Astrocyte of the spinal cord (primary cell): ENCODE results near the gene NOL4L.

ENCODE experiments used
- DNase-seq: peaks from one replicate; pipeline ENCODE4 v3.0.0; 2011; ENCODE audit warnings: low read depth, low spot score
- H3K4me3 ChIP-seq: 2 replicates; pipeline ENCODE4 v1.5.1; 2011; ENCODE audit warnings: low read depth, mild to moderate bottlenecking, low read length, moderate library complexity
- in situ Hi-C: cut with HindIII; loops from 2 replicates; pipeline ENCODE4 v1.10.0; 2017; ENCODE audit warnings: low sequenced_read_pairs
- TF ChIP-seq, protein P1 (sequence below): IDR thresholded peaks from 2 replicates; pipeline ENCODE4 v1.5.1; 2012; ENCODE audit warnings: low read depth, mild to moderate bottlenecking, low read length, inconsistent platforms

The NOL4L gene

DNA sequence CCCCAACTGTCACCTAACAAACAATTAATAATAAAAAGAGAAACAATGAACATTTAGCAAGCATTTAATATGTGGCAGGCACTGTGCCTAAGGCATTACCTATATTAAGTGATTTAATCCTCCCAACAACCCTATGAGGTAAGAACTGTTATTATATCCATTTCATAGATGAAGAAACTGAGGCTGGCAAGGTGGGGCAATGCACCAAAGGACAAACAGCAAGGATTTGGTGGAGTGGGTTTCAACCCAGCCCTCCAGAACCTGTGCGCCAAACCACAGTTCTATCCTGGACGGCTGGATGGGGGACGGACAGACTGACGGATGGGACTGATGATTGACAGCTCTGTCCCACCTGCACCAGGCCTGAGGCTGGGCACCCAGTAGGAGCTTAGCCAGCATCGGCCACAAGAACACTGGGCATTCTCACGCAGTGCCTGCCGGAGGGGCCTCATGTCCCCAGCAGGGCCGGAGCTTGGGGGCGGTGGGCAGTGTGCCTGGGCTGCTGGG is 24.6 kb downstream of the NOL4L start:
- in situ Hi-C loops: no loop called here
- H3K4me3 ChIP-seq: no peak overlapping the region
- TF ChIP-seq, protein P1, sequence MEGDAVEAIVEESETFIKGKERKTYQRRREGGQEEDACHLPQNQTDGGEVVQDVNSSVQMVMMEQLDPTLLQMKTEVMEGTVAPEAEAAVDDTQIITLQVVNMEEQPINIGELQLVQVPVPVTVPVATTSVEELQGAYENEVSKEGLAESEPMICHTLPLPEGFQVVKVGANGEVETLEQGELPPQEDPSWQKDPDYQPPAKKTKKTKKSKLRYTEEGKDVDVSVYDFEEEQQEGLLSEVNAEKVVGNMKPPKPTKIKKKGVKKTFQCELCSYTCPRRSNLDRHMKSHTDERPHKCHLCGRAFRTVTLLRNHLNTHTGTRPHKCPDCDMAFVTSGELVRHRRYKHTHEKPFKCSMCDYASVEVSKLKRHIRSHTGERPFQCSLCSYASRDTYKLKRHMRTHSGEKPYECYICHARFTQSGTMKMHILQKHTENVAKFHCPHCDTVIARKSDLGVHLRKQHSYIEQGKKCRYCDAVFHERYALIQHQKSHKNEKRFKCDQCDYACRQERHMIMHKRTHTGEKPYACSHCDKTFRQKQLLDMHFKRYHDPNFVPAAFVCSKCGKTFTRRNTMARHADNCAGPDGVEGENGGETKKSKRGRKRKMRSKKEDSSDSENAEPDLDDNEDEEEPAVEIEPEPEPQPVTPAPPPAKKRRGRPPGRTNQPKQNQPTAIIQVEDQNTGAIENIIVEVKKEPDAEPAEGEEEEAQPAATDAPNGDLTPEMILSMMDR: no peak
- no peak for DNase-seq

DNA sequence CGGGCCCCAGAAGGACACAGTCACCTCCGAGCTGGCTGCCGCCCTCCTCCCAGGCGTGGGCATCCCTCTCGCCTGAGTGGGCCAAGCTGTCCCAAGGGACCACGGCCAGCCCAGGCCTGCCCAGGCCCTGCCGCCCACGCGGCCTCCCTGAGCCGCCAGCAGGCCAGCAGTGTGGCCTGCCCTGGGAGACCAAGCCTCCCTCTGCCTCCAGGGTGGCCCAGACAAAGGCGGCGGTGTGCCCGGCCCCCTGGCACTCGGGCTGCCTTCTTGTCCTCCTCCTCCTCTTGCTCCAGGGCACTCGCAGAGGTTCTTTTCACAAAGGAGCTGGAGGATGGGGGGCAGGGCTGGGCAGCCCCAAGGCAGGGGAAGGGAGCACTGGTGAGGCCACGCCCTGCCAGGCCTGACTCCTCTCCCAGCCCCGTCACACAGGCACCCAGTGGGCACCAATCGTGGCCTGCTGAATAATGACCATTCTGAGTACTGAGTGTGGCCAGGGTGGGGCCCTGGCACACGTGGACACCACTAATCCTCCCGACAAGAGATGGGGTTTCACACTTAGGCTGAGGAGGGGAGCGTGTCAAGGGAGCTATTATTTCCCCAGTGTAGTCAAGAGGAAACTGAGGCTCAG is 25.3 kb downstream of the NOL4L start:
- TF ChIP-seq, protein P1: no peak
- H3K4me3 ChIP-seq: no peak overlapping the region
- DNase-seq: no peak
- in situ Hi-C loops: no loop called here

DNA sequence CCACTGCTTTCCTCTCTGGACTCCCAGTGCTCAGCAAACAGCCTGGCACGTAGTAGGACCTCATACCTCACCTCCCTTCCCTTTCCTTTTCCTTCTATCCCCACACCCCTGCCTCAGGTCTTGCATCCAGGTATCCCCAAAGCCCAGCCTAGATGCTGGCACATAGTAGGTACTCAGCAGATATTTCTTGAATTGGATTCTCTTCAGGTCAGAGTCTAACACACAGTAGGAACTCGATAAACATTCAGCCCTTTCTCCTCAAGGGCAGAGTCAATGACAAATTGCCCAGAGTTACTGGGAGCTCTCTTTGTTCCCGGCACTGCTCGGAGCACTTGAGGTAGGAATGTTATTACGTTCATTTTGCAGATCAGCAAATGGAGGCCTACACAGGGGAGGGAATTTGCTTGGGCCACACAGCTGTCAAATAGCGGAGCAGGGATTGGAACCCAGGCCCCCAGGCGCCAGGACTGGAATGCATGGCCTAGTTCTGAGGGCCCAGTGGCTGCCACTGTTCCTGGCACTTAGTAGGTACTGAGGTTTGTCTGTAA is 25.9 kb downstream of the NOL4L start:
- TF ChIP-seq, protein P1: no peak
- no peak overlapping the region for H3K4me3 ChIP-seq
- DNase-seq: no peak
- in situ Hi-C loops: no loop called here

DNA sequence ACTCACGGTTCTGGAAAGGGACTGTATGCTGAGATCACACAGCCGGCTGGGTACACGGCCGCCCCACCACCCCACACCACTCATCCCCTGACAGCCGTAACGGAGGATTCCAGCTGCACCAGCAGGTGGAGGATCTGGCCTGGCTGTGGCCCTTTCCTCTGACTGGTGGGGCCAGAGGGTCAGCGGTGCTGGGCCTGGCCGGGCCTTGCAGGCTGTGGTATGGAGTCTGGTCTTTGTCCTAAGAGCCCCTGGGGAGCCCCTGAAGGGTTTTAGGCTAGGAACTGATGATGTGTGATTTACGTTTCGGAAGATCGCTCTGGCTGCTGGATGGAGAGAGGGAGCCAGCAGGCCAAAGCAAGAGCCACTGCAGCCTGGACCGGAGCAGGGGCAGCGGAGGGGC is 26.6 kb downstream of the NOL4L start:
- in situ Hi-C loops: no loop called here
- no peak overlapping the region for H3K4me3 ChIP-seq
- TF ChIP-seq, protein P1: no peak
- DNase-seq: no peak

DNA sequence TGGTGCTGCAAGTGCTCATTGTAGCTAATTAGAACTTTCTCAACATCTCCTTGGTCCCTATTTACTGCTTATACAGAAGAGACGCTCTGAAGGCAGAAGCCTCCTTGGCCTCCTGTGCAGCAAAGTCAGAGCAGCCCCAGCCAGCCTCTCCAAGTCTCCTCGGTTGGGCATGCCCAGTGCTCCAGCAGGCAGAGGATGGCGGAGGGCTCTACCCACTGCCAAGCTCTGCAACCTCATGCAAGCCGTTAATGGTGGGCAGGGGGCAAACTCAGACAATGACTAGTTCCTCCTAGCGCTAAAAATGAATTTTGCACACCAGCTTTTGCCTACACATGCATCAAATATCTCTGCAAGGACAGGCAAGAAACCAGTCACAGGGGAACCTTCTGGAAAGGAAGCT is 27.8 kb downstream of the NOL4L start:
- TF ChIP-seq, protein P1: no peak
- no peak overlapping the region for H3K4me3 ChIP-seq
- in situ Hi-C loops: no loop called here

DNA sequence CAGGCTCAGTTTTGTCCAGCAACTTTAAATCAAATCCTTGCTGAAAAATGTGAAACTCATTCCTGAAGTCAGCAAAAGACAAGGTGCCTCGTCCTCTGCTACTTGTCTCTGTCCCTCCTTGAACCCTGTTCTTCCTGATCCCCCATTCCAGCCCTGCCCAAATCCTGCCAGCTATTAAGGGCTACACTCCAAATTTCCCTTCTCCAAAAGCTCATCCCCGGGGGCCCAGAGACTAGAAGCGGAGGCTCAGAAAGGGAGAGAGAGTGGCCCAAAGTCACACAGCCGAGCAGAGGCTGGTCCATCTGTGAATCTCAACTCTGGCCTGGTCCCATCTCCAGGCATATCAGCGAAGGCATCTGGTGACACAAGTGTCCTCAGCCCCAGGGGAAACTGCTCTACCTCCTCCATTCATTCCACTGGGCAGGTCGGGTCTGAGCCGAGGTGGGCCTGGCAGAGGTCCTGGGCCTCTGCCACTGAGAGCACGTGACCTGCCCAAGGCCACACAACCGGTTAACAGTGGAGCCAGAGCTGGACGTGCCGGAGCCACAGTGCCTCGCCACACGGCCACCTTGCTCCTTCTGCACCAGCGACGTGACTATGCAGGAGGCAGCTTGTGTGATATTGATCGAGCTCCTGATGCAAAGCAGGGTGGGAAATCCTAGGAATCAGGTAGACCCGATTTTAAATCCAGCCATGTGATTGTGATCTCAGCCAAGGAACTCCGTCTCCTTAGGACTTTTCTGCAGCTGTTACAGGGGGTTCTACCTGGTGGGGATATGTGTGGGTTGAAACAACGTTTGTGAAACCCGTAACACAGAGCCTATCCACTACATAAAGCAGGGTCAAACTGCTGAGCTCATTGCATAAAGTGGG is 28.6 kb downstream of the NOL4L start:
- in situ Hi-C loops: no loop called here
- TF ChIP-seq, protein P1: no peak
- no peak for DNase-seq
- no peak overlapping the region for H3K4me3 ChIP-seq

More for the DNA sequence above, 27.8 kb downstream of the NOL4L start:
- no peak for DNase-seq
